PC-3 (cell line): ENCODE measurements around the gene ADCY5. TPM values are rescaled to one million over a fixed set of nuclear protein-coding genes. Genes with fewer than 3 reads are reported as not detected.

Experiments used
- ATAC-seq: fragments of 200-7000 bp; cut with Tn5 transposase; 2 replicates; pipeline ENCODE4 v1.9.1; 2020; ENCODE audit warnings: mild to moderate bottlenecking, moderate library complexity
- BruUV-seq: library from RNA; stranded (reverse); fragments of 400-500 nt; replicated peaks from 2 replicates; lab custom pipeline; 2021; lab: Mats Ljungman, UMichigan
- CTCF ChIA-PET: fragments of 300-600 bp; sonication (Branson Sonifier 250); formaldehyde crosslinking; loops from one replicate; lab custom pipeline; 2022; ENCODE audit warnings: antibody characterized with exemption; lab: Charles Lee
- POLR2A ChIA-PET: fragments of 300-600 bp; sonication (Branson Sonifier 250); formaldehyde crosslinking; loops from one replicate; lab custom pipeline; 2022; ENCODE audit warnings: antibody characterized with exemption; ENCODE audit not compliant: unreplicated experiment; lab: Charles Lee
- DNase-seq: peaks from one replicate; pipeline ENCODE4 v3.0.0-alpha.2; 2015
- H2AFZ ChIP-seq: fragments of 300-600 bp; sonication (generic); 2 replicates; pipeline ENCODE4 v1.6.0; 2016; ENCODE audit warnings: antibody characterized with exemption, low read length
- H3F3A ChIP-seq: fragments of 300-600 bp; sonication (generic); one replicate; pipeline ENCODE4 v1.6.0; 2017; ENCODE audit warnings: antibody characterized with exemption, low read length, control low read depth, mild to moderate bottlenecking; ENCODE audit not compliant: unreplicated experiment
- H3K27ac ChIP-seq: fragments of 300-600 bp; sonication (generic); 2 replicates; pipeline ENCODE4 v1.5.1; 2016; ENCODE audit warnings: mild to moderate bottlenecking, low read length
- H3K27me3 ChIP-seq: fragments of 300-600 bp; sonication (generic); 2 replicates; pipeline ENCODE4 v1.6.1; 2016; ENCODE audit warnings: low read length, mixed read lengths
- H3K36me3 ChIP-seq: fragments of 300-600 bp; sonication (generic); 2 replicates; pipeline ENCODE4 v1.6.1; 2016; ENCODE audit warnings: low read depth, mixed run types, low read length, mixed read lengths
- H3K4me1 ChIP-seq: fragments of 300-600 bp; sonication (generic); 2 replicates; pipeline ENCODE4 v1.5.1; 2016; ENCODE audit warnings: low read length; ENCODE audit not compliant: insufficient read depth
- H3K4me2 ChIP-seq: fragments of 300-600 bp; sonication (generic); 2 replicates; pipeline ENCODE4 v1.6.0; 2016; ENCODE audit warnings: low read length
- H3K4me3 ChIP-seq: fragments of 300-600 bp; sonication (generic); 2 replicates; pipeline ENCODE4 v1.5.1; 2016; ENCODE audit warnings: mild to moderate bottlenecking, low read length, mixed read lengths
- H3K79me2 ChIP-seq: fragments of 300-600 bp; sonication (generic); 2 replicates; pipeline ENCODE4 v1.6.1; 2017; ENCODE audit warnings: low read length, mixed read lengths
- H3K9ac ChIP-seq: fragments of 300-600 bp; sonication (generic); 2 replicates; pipeline ENCODE4 v1.6.0; 2016; ENCODE audit warnings: mild to moderate bottlenecking, low read length
- H3K9me2 ChIP-seq: fragments of 300-600 bp; sonication (generic); replicated peaks from 2 replicates; pipeline ENCODE4 v1.6.1; 2016; ENCODE audit warnings: mixed run types, low read length, mixed read lengths
- H3K9me3 ChIP-seq: fragments of 300-600 bp; sonication (generic); 2 replicates; pipeline ENCODE4 v1.6.1; 2016; ENCODE audit warnings: low read length, mixed read lengths
- H4K20me1 ChIP-seq: fragments of 300-600 bp; sonication (generic); 2 replicates; pipeline ENCODE4 v1.6.1; 2016; ENCODE audit warnings: low read length, mixed read lengths
- CTCF ChIP-seq: fragments of 300-600 bp; sonication (generic); conservative IDR thresholded peaks from 2 replicates; pipeline ENCODE4 v1.5.1; 2017; ENCODE audit warnings: antibody characterized with exemption, low read depth, mild to moderate bottlenecking, low read length
- EZH2 ChIP-seq: fragments of 300-600 bp; sonication (generic); IDR thresholded peaks from one replicate; pipeline ENCODE4 v1.6.1; 2017; ENCODE audit warnings: antibody characterized with exemption, mild to moderate bottlenecking, low read length; ENCODE audit not compliant: unreplicated experiment
- EZH2phosphoT487 ChIP-seq: fragments of 300-600 bp; sonication (generic); IDR thresholded peaks from 2 replicates; pipeline ENCODE4 v1.6.1; 2018; ENCODE audit warnings: mild to moderate bottlenecking, antibody characterized with exemption, low read length, borderline replicate concordance
- intact Hi-C: fragments of 100-400 bp; cut with micrococcal nuclease; formaldehyde crosslinking; loops from 2 replicates; pipeline ENCODE4 v1.9.0; 2023
- total RNA-seq: library from RNA; depleted of rRNA; stranded (reverse); fragments of >200 nt; gene quantifications from 2 replicates; pipeline ENCODE4 v1.2.3, GENCODE V29; 2014

The ADCY5 gene
- total RNA-seq, 1 experiment from 2014 or later: not detected

GRCh38 chr3:123430266-123430665 is 18.6 kb downstream of the ADCY5 start:
- CTCF ChIA-PET: no interaction called here
- H2AFZ ChIP-seq: no peak overlapping the region
- DNase-seq: no peak
- no peaks in the 10 kb centered on the region for H3K79me2 ChIP-seq
- H3K4me1 ChIP-seq: no peaks in the 10 kb centered on the region
- TF ChIP-seq CTCF (no peak), EZH2 (no peak), EZH2phosphoT487 (no peak)
- no peak for ATAC-seq
- H3K27me3 ChIP-seq: peaks cover 89% of the 10 kb centered on the region
- no peaks in the 10 kb centered on the region for H3K9me2 ChIP-seq
- H3K4me3 ChIP-seq: no peak overlapping the region
- no peaks in the 10 kb centered on the region for H3K9me3 ChIP-seq
- intact Hi-C loops: no loop called here
- no TSS peak for BruUV-seq
- no peak overlapping the region for H3K9ac ChIP-seq
- H4K20me1 ChIP-seq: no peaks in the 10 kb centered on the region
- no peaks in the 10 kb centered on the region for H3K36me3 ChIP-seq
- POLR2A ChIA-PET: no interaction called here
- H3K27ac ChIP-seq: no peak overlapping the region
- H3K4me2 ChIP-seq: no peak overlapping the region
- H3F3A ChIP-seq: no peaks in the 10 kb centered on the region

GRCh38 chr3:123429362-123430125 is 19.3 kb downstream of the ADCY5 start:
- BruUV-seq: no TSS peak
- ATAC-seq: no peak
- H3K9me2 ChIP-seq: no peaks in the 10 kb centered on the region
- no peaks in the 10 kb centered on the region for H3F3A ChIP-seq
- H4K20me1 ChIP-seq: no peaks in the 10 kb centered on the region
- no peaks in the 10 kb centered on the region for H3K4me1 ChIP-seq
- no peak overlapping the region for H3K27ac ChIP-seq
- no peaks in the 10 kb centered on the region for H3K36me3 ChIP-seq
- H3K4me2 ChIP-seq: no peak overlapping the region
- CTCF ChIA-PET: no interaction called here
- no peaks in the 10 kb centered on the region for H3K79me2 ChIP-seq
- DNase-seq: no peak
- H3K27me3 ChIP-seq: peaks cover 90% of the 10 kb centered on the region
- no peak for TF ChIP-seq EZH2phosphoT487
- no peak for TF ChIP-seq EZH2
- no peak for TF ChIP-seq CTCF
- H3K4me3 ChIP-seq: no peak overlapping the region
- no peak overlapping the region for H2AFZ ChIP-seq
- POLR2A ChIA-PET: no interaction called here
- no peak overlapping the region for H3K9ac ChIP-seq
- H3K9me3 ChIP-seq: no peaks in the 10 kb centered on the region
- intact Hi-C loops: no loop called here

- TF ChIP-seq CTCF (no peak), EZH2phosphoT487 (no peak), EZH2 (no peak)
- no peaks in the 10 kb centered on the region for H3K36me3 ChIP-seq
- no TSS peak for BruUV-seq
- H4K20me1 ChIP-seq: no peaks in the 10 kb centered on the region
- no peak for ATAC-seq
- no peaks in the 10 kb centered on the region for H3F3A ChIP-seq
- no peak overlapping the region for H3K4me2 ChIP-seq
- intact Hi-C loops: no loop called here
- DNase-seq: no peak
- H3K27ac ChIP-seq: no peak overlapping the region
- ChIA-PET CTCF (no interaction called here), POLR2A (no interaction called here)
- no peak overlapping the region for H3K9ac ChIP-seq
- no peaks in the 10 kb centered on the region for H3K4me1 ChIP-seq
- no peaks in the 10 kb centered on the region for H3K9me2 ChIP-seq
- peaks cover 69% of the 10 kb centered on the region for H3K27me3 ChIP-seq
- no peaks in the 10 kb centered on the region for H3K79me2 ChIP-seq
- H3K4me3 ChIP-seq: no peak overlapping the region
- H3K9me3 ChIP-seq: no peaks in the 10 kb centered on the region
- no peak overlapping the region for H2AFZ ChIP-seq
Observed at GRCh38 chr3:123424999-123425712, 23.7 kb downstream of the ADCY5 start.
